ENCODE measurements around the gene RIMS1. TPM values are rescaled to one million over a fixed set of nuclear protein-coding genes. Genes with fewer than 3 reads are reported as not detected.

Gene RIMS1
- total RNA-seq, 1 donor from 2014 or later, result 2.2 TPM

- Mint-ChIP-seq H3K9me3 (ENCODE audit: unreplicated experiment) (no peaks in the 10 kb centered on the region), H3K27ac (ENCODE audit: unreplicated experiment) (no peak overlapping the region), H3K4me1 (ENCODE audit: low read depth, unreplicated experiment) (no peaks in the 10 kb centered on the region), H3K36me3 (ENCODE audit: low read depth, unreplicated experiment) (no peaks in the 10 kb centered on the region), H3K27me3 (ENCODE audit: low read depth, unreplicated experiment) (no peaks in the 10 kb centered on the region), H3K4me3 (ENCODE audit: unreplicated experiment) (no peak overlapping the region)
- no peak overlapping the region for H2AFZ ChIP-seq (ENCODE audit: low read depth, low read length)
- H3K9ac ChIP-seq (ENCODE audit: low read length), result no peak overlapping the region
- H3K27me3 ChIP-seq (ENCODE audit: insufficient read depth, low read length), result no peaks in the 10 kb centered on the region
- H3K4me1 ChIP-seq (ENCODE audit: insufficient read depth, low read length), result no peaks in the 10 kb centered on the region
- H3K79me2 ChIP-seq (ENCODE audit: insufficient read depth, low read length), result no peaks in the 10 kb centered on the region
- no peak for DNase-seq (ENCODE audit: low read depth)
- H4K20me1 ChIP-seq (ENCODE audit: insufficient read depth, low read length), result no peaks in the 10 kb centered on the region
- H3K36me3 ChIP-seq (ENCODE audit: insufficient read depth, low read length), result no peaks in the 10 kb centered on the region
- H3K9me3 ChIP-seq (ENCODE audit: insufficient read depth, low read depth, low read length), result no peaks in the 10 kb centered on the region
- TF ChIP-seq, protein P1, sequence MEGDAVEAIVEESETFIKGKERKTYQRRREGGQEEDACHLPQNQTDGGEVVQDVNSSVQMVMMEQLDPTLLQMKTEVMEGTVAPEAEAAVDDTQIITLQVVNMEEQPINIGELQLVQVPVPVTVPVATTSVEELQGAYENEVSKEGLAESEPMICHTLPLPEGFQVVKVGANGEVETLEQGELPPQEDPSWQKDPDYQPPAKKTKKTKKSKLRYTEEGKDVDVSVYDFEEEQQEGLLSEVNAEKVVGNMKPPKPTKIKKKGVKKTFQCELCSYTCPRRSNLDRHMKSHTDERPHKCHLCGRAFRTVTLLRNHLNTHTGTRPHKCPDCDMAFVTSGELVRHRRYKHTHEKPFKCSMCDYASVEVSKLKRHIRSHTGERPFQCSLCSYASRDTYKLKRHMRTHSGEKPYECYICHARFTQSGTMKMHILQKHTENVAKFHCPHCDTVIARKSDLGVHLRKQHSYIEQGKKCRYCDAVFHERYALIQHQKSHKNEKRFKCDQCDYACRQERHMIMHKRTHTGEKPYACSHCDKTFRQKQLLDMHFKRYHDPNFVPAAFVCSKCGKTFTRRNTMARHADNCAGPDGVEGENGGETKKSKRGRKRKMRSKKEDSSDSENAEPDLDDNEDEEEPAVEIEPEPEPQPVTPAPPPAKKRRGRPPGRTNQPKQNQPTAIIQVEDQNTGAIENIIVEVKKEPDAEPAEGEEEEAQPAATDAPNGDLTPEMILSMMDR (IDR thresholded peaks at IDR 0.05; ENCODE audit: insufficient read depth, low read depth, low read length), result no peak
- TF ChIP-seq EZH2 (IDR thresholded peaks at IDR 0.05; ENCODE audit: insufficient read depth, low read length), result no peak
- no peak overlapping the region for H3K4me2 ChIP-seq (ENCODE audit: low read length)
- no peak overlapping the region for H3K27ac ChIP-seq (ENCODE audit: low read depth, low read length)
- no peak overlapping the region for H3K4me3 ChIP-seq (ENCODE audit: insufficient read depth, low read depth, low read length)
- FAIRE-seq, result no peak
Observed at GRCh38 chr6:71852948-71853347, 33.4 kb upstream of the RIMS1 start.

GRCh38 chr6:71855406-71855805 is 30.9 kb upstream of the RIMS1 start:
- H3K27ac ChIP-seq (ENCODE audit: low read depth, low read length), result no peak overlapping the region
- no peak overlapping the region for H3K4me3 ChIP-seq (ENCODE audit: insufficient read depth, low read depth, low read length)
- H3K27me3 ChIP-seq (ENCODE audit: insufficient read depth, low read length), result no peaks in the 10 kb centered on the region
- no peaks in the 10 kb centered on the region for H3K4me1 ChIP-seq (ENCODE audit: insufficient read depth, low read length)
- H3K4me3 Mint-ChIP-seq (ENCODE audit: unreplicated experiment), result no peak overlapping the region
- H3K36me3 Mint-ChIP-seq (ENCODE audit: low read depth, unreplicated experiment), result no peaks in the 10 kb centered on the region
- H2AFZ ChIP-seq (ENCODE audit: low read depth, low read length), result no peak overlapping the region
- H3K4me2 ChIP-seq (ENCODE audit: low read length), result no peak overlapping the region
- H3K27ac Mint-ChIP-seq (ENCODE audit: unreplicated experiment), result no peak overlapping the region
- H3K36me3 ChIP-seq (ENCODE audit: insufficient read depth, low read length), result no peaks in the 10 kb centered on the region
- DNase-seq (ENCODE audit: low read depth) (no peak), FAIRE-seq (no peak)
- H4K20me1 ChIP-seq (ENCODE audit: insufficient read depth, low read length), result no peaks in the 10 kb centered on the region
- no peaks in the 10 kb centered on the region for H3K4me1 Mint-ChIP-seq (ENCODE audit: low read depth, unreplicated experiment)
- no peaks in the 10 kb centered on the region for H3K9me3 Mint-ChIP-seq (ENCODE audit: unreplicated experiment)
- no peaks in the 10 kb centered on the region for H3K9me3 ChIP-seq (ENCODE audit: insufficient read depth, low read depth, low read length)
- no peaks in the 10 kb centered on the region for H3K27me3 Mint-ChIP-seq (ENCODE audit: low read depth, unreplicated experiment)
- no peaks in the 10 kb centered on the region for H3K79me2 ChIP-seq (ENCODE audit: insufficient read depth, low read length)
- TF ChIP-seq EZH2 (IDR thresholded peaks at IDR 0.05; ENCODE audit: insufficient read depth, low read length), result no peak
- TF ChIP-seq, protein P1 (IDR thresholded peaks at IDR 0.05; ENCODE audit: insufficient read depth, low read depth, low read length), result no peak
- H3K9ac ChIP-seq (ENCODE audit: low read length), result no peak overlapping the region

- Histone ChIP-seq H2AFZ (ENCODE audit: low read depth, low read length) (no peak overlapping the region), H3K4me3 (ENCODE audit: insufficient read depth, low read depth, low read length) (no peak overlapping the region), H3K4me1 (ENCODE audit: insufficient read depth, low read length) (peaks cover 5% of the 10 kb centered on the region), H3K9ac (ENCODE audit: low read length) (no peak overlapping the region), H3K79me2 (ENCODE audit: insufficient read depth, low read length) (no peaks in the 10 kb centered on the region), H3K4me2 (ENCODE audit: low read length) (peak overlapping the region; percentile 53), H3K27ac (ENCODE audit: low read depth, low read length) (peak overlapping the region; percentile 54), H3K9me3 (ENCODE audit: insufficient read depth, low read depth, low read length) (no peaks in the 10 kb centered on the region), H3K36me3 (ENCODE audit: insufficient read depth, low read length) (no peaks in the 10 kb centered on the region), H4K20me1 (ENCODE audit: insufficient read depth, low read length) (no peaks in the 10 kb centered on the region), H3K27me3 (ENCODE audit: insufficient read depth, low read length) (no peaks in the 10 kb centered on the region)
- H3K36me3 Mint-ChIP-seq (ENCODE audit: low read depth, unreplicated experiment), result no peaks in the 10 kb centered on the region
- no peaks in the 10 kb centered on the region for H3K9me3 Mint-ChIP-seq (ENCODE audit: unreplicated experiment)
- TF ChIP-seq, protein P1 (IDR thresholded peaks at IDR 0.05; ENCODE audit: insufficient read depth, low read depth, low read length), result no peak
- TF ChIP-seq EZH2 (IDR thresholded peaks at IDR 0.05; ENCODE audit: insufficient read depth, low read length), result no peak
- peaks cover 2% of the 10 kb centered on the region for H3K27me3 Mint-ChIP-seq (ENCODE audit: low read depth, unreplicated experiment)
- peaks cover 6% of the 10 kb centered on the region for H3K4me1 Mint-ChIP-seq (ENCODE audit: low read depth, unreplicated experiment)
- H3K4me3 Mint-ChIP-seq (ENCODE audit: unreplicated experiment), result no peak overlapping the region
- DNase-seq (ENCODE audit: low read depth), result peak; percentile 56
- no peak overlapping the region for H3K27ac Mint-ChIP-seq (ENCODE audit: unreplicated experiment)
- peak; percentile 73 for FAIRE-seq
Observed at GRCh38 chr6:71879016-71879415, 7.3 kb upstream of the RIMS1 start.

Data from astrocyte (in vitro differentiated cells and primary cell).